GM21360 (cell line): Measurements from ENCODE around the gene ITGB3BP.
"Not testable (repeated sequence)": the region's sequence is repeated elsewhere in the genome, so short reads cannot be mapped to it uniquely, and the experiment has no call there.

Experiments used
- ATAC-seq: cut with Tn5 transposase; IDR thresholded peaks from one replicate; pipeline ENCODE4 v1.9.1; 2021; ENCODE audit warnings: mild to moderate bottlenecking, moderate library complexity; ENCODE audit not compliant: unreplicated experiment

The ITGB3BP gene

DNA sequence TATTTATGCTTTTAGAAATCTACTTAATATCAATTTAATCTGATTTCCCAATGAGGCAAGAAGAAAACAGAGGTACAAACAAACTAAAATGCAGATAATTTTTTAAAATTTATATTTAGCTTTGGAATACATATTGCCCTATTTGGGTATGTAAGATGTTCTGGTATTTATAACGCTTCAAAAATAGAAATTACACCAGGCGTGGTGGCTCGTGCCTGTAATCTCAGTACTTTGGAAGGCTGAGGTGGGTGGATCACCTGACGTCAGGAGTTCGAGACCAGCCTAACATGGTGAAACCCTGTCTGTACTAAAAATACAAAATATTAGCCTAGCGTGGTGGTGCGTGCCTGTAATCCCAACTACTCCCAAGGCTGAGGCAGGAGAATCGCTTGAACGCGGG lies 13.3 kb downstream of the ITGB3BP start:
- no peak for ATAC-seq

DNA sequence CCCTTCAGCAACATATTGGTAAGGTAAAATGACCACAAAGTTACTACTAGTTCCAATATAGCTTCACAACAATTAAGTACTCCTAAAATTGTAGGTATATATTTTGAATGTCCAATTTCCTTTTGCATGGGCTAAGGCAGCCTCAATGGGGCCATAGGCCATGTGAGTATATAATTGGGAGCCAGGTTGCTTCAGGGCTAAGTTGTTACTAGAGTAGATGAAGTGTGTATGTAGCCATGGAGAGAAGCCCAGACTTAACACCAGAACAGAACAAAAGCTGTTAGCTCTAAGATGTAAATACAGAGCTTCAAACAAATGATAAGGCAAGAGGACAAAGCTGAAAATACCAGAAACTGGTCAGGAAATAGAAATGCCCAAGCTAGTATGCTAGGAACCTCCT lies 16.2 kb downstream of the ITGB3BP start:
- ATAC-seq, result no peak

- no peak for ATAC-seq
These were observed 21.8 kb downstream of the ITGB3BP start for GRCh38 chr1:63501256-63501655.

- no peak for ATAC-seq
These were observed 24.9 kb downstream of the ITGB3BP start for GRCh38 chr1:63498106-63498505.

GRCh38 chr1:63497577-63497976 lies 25.4 kb downstream of the ITGB3BP start:
- no peak for ATAC-seq

DNA sequence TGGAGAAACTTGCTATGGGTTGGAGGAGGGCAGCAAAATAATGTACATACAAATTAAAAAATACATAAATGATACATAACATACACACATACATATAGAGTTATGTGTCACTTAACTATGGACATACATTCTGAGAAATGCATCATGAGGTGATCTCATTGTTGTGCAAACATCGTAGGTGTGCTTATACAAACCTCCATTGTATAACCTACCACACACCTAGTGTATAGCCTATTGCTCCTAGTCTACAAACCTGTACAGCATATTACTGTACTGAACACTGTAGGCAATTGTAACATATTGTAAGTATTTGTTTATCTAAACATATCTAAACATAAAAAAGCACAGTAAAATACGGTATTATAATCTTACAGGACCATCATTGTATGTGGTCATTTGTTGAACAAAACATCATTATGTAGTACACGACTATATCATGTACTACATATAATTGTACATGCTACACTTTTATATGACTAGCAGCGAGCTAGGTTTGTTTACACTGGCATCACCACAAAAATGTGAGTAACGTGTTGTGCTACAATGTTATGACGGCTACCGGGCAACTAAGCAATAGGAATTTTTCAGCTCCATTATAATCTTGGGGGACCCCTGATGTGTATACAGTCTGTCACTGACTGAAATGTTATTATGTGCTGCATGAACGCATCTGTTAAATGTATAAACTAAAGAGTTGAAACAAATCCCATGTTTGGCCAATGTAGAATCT lies 35.5 kb downstream of the ITGB3BP start:
- ATAC-seq, result no peak

DNA sequence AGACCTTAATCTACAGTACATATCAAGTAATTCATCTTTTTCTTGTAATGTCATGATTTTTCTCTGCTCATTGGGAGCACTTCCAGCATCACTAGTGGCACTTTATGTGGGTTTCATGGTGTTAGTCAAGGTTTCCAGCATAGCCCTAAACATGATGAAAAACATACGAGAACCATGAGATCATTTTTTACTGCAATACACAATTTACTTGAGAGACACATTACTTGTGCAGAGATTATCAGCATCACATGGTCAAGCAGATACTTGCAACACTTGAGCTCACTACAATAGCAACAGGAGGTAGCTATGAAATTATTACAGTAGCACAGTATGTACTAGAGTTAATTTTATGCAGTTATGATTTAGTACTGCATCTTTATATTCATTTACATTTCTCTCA lies 36.4 kb downstream of the ITGB3BP start:
- ATAC-seq, result no peak

DNA sequence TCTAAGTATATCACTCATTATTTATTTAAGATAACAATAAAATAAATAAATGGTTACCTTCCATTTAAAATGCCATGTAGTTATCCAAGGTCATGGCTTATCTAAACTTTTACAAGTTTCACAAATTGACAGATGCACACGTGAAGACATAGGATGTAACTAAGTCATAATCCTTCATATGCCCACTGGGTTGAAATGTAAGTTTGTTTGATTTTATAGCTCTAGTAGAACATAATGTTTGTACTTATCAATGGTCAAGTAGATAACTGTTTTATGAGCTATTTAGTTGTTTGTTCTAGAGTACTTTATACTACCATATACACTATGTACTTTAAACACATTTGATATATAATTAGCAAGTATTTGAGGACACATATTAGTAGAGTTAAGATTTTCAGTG lies 43.0 kb downstream of the ITGB3BP start:
- no peak for ATAC-seq

DNA sequence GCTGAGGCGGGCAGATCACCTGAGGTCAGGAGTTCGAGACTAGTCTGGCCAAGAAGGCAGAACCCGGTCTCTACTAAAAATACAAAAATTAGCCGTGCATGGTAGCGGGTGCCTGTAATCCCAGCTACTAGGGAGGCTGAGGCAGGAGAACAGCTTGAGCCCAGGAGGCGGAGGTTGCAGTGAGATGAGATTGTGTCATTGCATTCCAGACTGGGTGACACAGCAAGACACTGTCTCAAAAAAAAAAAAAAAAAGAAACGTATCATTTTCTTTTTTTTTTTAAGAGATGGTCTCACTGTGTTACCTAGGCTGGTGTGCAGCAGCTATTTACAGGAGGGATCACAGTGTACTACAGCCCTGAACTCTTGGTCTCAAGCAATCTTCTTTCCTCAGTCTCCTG lies 47.3 kb downstream of the ITGB3BP start:
- ATAC-seq, result no peak

DNA sequence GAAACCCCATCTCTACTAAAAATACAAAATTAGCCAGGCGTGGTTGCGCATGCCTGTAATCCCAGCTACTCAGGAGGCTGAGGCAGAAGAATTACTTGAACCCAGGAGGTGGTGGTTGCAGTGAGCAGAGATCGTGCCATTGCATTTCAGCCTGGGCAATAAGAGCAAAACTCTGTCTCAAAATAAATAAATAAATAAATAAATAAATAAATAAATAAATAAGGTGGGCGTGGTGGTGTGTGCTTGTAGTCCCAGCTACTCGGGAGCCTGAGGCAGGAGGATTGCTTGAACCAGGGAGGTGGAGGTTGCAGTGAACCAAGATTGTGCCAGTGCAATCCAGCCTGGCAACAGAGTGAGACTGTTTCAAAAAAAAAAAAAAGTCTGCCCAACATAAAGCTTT lies 54.3 kb downstream of the ITGB3BP start:
- not testable (repeated sequence) for ATAC-seq

GRCh38 chr1:63466759-63467158 lies 56.3 kb downstream of the ITGB3BP start:
- ATAC-seq, result no peak

GRCh38 chr1:63466181-63466580 lies 56.8 kb downstream of the ITGB3BP start:
- no peak for ATAC-seq

DNA sequence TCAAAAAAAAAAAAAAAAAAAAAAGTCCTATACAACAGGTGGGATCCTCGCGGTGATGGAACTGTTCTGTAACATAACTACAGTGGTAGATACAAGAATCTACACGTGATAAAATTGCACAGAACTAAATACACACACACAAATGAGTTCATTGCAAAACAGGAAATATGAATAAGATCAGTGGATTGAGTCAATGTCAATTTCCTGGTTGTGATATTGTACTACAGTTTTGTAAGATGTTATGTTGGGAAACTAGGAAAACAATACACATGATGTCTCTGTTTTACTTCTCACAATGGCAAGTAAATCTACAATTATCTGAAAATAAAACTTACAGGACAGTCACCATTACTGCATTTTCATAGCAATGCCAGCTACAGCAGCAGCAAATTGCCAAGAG lies 59.8 kb downstream of the ITGB3BP start:
- ATAC-seq, result no peak

- ATAC-seq, result no peak
These were observed 61.3 kb downstream of the ITGB3BP start for GRCh38 chr1:63461661-63462230.

DNA sequence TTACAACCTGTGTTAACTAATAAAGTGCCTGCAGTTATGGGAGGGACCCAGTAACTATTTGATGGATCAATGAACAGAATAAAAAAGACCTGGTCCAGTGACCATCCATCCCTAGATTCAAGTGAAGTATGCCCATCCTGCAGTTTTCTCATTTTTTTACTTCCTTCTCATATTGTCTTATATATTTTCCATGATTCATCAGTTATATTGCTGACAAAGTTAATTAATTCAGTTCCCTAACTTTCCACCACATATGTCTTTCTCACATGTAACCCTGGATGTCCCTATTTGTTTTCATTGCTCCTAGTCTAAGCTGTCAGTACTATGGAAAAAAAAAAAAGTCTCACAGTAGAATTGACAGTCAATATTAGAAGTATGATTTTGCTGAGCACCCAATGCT lies 64.3 kb downstream of the ITGB3BP start:
- ATAC-seq, result no peak

DNA sequence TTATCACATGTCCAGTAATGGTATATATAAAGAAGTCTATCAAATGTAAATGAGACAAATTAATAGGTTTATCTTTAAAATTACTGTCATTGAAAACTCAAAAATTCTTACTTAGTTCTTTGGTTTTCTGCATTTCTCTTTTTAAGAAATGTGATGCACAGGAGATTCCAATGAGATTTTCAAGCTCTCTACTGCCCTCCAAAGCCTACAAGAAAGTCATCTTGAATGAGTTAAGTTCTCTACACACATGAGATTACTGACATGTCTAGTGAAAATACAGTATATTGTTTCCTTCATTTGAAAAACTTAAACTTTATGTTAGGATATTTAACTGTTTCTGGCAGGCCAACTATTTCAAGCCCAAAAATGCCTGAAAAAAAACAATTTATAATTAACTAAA lies 68.8 kb downstream of the ITGB3BP start:
- ATAC-seq, result no peak

- no peak for ATAC-seq
These were observed 69.8 kb downstream of the ITGB3BP start for GRCh38 chr1:63453232-63453631.

GRCh38 chr1:63450416-63450815 lies 72.6 kb downstream of the ITGB3BP start:
- no peak for ATAC-seq

- ATAC-seq, result no peak
These were observed 74.2 kb downstream of the ITGB3BP start for GRCh38 chr1:63448731-63449246.

GRCh38 chr1:63442141-63442475 lies 80.9 kb downstream of the ITGB3BP start:
- ATAC-seq, result peak; percentile 15

- no peak for ATAC-seq
These were observed 87.9 kb downstream of the ITGB3BP start for GRCh38 chr1:63435161-63435560.

- no peak for ATAC-seq
These were observed 93.7 kb downstream of the ITGB3BP start for GRCh38 chr1:63429281-63429680.

DNA sequence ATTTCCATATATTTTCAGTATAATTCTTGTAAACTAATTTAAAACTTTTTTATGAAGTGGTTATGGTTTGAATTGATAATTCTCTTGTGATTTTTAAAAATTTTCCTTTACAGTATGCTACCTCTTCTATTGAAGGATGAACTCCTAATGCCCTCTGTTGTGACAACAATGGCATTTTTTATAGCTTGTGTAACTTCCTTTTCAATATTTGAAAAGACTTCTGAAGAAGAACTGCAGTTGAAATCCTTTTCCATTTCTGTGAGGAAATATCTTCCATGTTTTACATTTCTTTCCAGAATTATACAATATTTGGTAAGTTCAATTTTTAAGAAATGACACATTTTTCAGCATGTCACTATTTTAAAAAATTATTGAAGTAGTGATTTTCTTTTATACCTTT lies 94.2 kb downstream of the ITGB3BP start:
- no peak for ATAC-seq
